Measurements from ENCODE around the gene BDP1.
"Not testable (repeated sequence)": the region's sequence is repeated elsewhere in the genome, so short reads cannot be mapped to it uniquely, and the experiment has no call there.

Gene BDP1

GRCh38 chr5:71461360-71461759 lies 5.9 kb downstream of the BDP1 start:
- DNase-seq: no peak

GRCh38 chr5:71471193-71471592 lies 15.7 kb downstream of the BDP1 start:
- DNase-seq: no peak

GRCh38 chr5:71475788-71476384 lies 20.4 kb downstream of the BDP1 start:
- DNase-seq: no peak

GRCh38 chr5:71481441-71481840 lies 26.0 kb downstream of the BDP1 start:
- no peak for DNase-seq

GRCh38 chr5:71482132-71482531 lies 26.7 kb downstream of the BDP1 start:
- no peak for DNase-seq

- no peak for DNase-seq
These were observed 27.9 kb downstream of the BDP1 start for GRCh38 chr5:71483355-71483754.

GRCh38 chr5:71492817-71493615 lies 37.6 kb downstream of the BDP1 start:
- DNase-seq: no peak

- DNase-seq: not testable (repeated sequence)
These were observed 38.8 kb downstream of the BDP1 start for GRCh38 chr5:71494202-71494601.

- not testable (repeated sequence) for DNase-seq
These were observed 43.3 kb downstream of the BDP1 start for GRCh38 chr5:71498756-71499155.

- DNase-seq: no peak
These were observed 48.1 kb downstream of the BDP1 start for GRCh38 chr5:71503536-71503935.

GRCh38 chr5:71522151-71522550 lies 66.7 kb downstream of the BDP1 start:
- DNase-seq: no peak

GRCh38 chr5:71525611-71526010 lies 70.2 kb downstream of the BDP1 start:
- not testable (repeated sequence) for DNase-seq

- no peak for DNase-seq
These were observed 72.8 kb downstream of the BDP1 start for GRCh38 chr5:71528206-71528605.

GRCh38 chr5:71529682-71530081 lies 74.2 kb downstream of the BDP1 start:
- no peak for DNase-seq

GRCh38 chr5:71533142-71533541 lies 77.7 kb downstream of the BDP1 start:
- no peak for DNase-seq

- no peak for DNase-seq
These were observed 78.2 kb downstream of the BDP1 start for GRCh38 chr5:71533615-71534014.

- DNase-seq: no peak
These were observed 82.2 kb downstream of the BDP1 start for GRCh38 chr5:71537687-71538086.

GRCh38 chr5:71550885-71551284 lies 95.4 kb downstream of the BDP1 start:
- not testable (repeated sequence) for DNase-seq

GRCh38 chr5:71551582-71551981 lies 96.1 kb downstream of the BDP1 start:
- DNase-seq: not testable (repeated sequence)

GRCh38 chr5:71552026-71552749 lies 96.7 kb downstream of the BDP1 start:
- not testable (repeated sequence) for DNase-seq

GRCh38 chr5:71563161-71563560 lies 107.7 kb downstream of the BDP1 start:
- DNase-seq: no peak

GRCh38 chr5:71564895-71565294 lies 109.4 kb downstream of the BDP1 start:
- DNase-seq: no peak

- no peak for DNase-seq
These were observed 114.5 kb downstream of the BDP1 start for GRCh38 chr5:71569748-71570509.

Data from stimulated activated CD4-positive, alpha-beta T cell treated with anti-CD3 and anti-CD28 coated beads, Interleukin-2, amount 100 ng/mL, for 24 hours (primary cell).